ENCODE data around the gene FARP1.

FARP1 gene

GRCh38 chr13:98141091-98141490, 1.8 kb upstream of the FARP1 start:
- peaks cover 93% of the 10 kb centered on the region for H3K27me3 ChIP-seq
- TF ChIP-seq CTCF (IDR thresholded peaks at IDR 0.05) = no peak
- H3K4me3 ChIP-seq (ENCODE audit: low read depth in 1 of 2, low read length in 1 of 2) = no peak overlapping the region
- H3K27ac ChIP-seq = no peak overlapping the region
- no peaks in the 10 kb centered on the region for H3K36me3 ChIP-seq
- H3K9me3 ChIP-seq = no peaks in the 10 kb centered on the region
- H3K4me1 ChIP-seq (ENCODE audit: control insufficient read depth in 1 of 2, insufficient read depth in 1 of 2, low read depth in 1 of 2, low read length in 1 of 2) = peaks cover 3 to 4% of the 10 kb centered on the region in 2 experiments

GRCh38 chr13:98141509-98142379, 1.1 kb upstream of the FARP1 start:
- H3K27ac ChIP-seq = no peak overlapping the region
- H3K9me3 ChIP-seq = no peaks in the 10 kb centered on the region
- no peaks in the 10 kb centered on the region for H3K36me3 ChIP-seq
- TF ChIP-seq CTCF (IDR thresholded peaks at IDR 0.05) = no peak
- peaks cover 3 to 4% of the 10 kb centered on the region in 2 experiments for H3K4me1 ChIP-seq (ENCODE audit: control insufficient read depth in 1 of 2, insufficient read depth in 1 of 2, low read depth in 1 of 2, low read length in 1 of 2)
- peaks cover 99% of the 10 kb centered on the region for H3K27me3 ChIP-seq
- H3K4me3 ChIP-seq (ENCODE audit: low read depth in 1 of 2, low read length in 1 of 2) = no peak overlapping the region

- Histone ChIP-seq H3K27me3 (peaks cover 100% of the 10 kb centered on the region), H3K36me3 (no peaks in the 10 kb centered on the region), H3K4me1 (ENCODE audit: control insufficient read depth in 1 of 2, insufficient read depth in 1 of 2, low read depth in 1 of 2, low read length in 1 of 2) (peaks cover 3 to 4% of the 10 kb centered on the region in 2 experiments), H3K4me3 (ENCODE audit: low read depth in 1 of 2, low read length in 1 of 2) (no peak overlapping the region), H3K27ac (no peak overlapping the region), H3K9me3 (no peaks in the 10 kb centered on the region)
- TF ChIP-seq CTCF (IDR thresholded peaks at IDR 0.05) = no peak
Observed at GRCh38 chr13:98143157-98143553, 261 bp downstream of the FARP1 start.

GRCh38 chr13:98143601-98144026, 720 bp downstream of the FARP1 start:
- H3K36me3 ChIP-seq = no peaks in the 10 kb centered on the region
- TF ChIP-seq CTCF (IDR thresholded peaks at IDR 0.05) = no peak
- H3K9me3 ChIP-seq = no peaks in the 10 kb centered on the region
- peaks cover 3 to 4% of the 10 kb centered on the region in 2 experiments for H3K4me1 ChIP-seq (ENCODE audit: control insufficient read depth in 1 of 2, insufficient read depth in 1 of 2, low read depth in 1 of 2, low read length in 1 of 2)
- no peak overlapping the region for H3K27ac ChIP-seq
- peaks cover 100% of the 10 kb centered on the region for H3K27me3 ChIP-seq
- no peak overlapping the region for H3K4me3 ChIP-seq (ENCODE audit: low read depth in 1 of 2, low read length in 1 of 2)

GRCh38 chr13:98144027-98144741, 1.3 kb downstream of the FARP1 start:
- H3K36me3 ChIP-seq = no peaks in the 10 kb centered on the region
- TF ChIP-seq CTCF (IDR thresholded peaks at IDR 0.05) = no peak
- no peak overlapping the region for H3K4me3 ChIP-seq (ENCODE audit: low read depth in 1 of 2, low read length in 1 of 2)
- peaks cover 3 to 4% of the 10 kb centered on the region in 2 experiments for H3K4me1 ChIP-seq (ENCODE audit: control insufficient read depth in 1 of 2, insufficient read depth in 1 of 2, low read depth in 1 of 2, low read length in 1 of 2)
- peaks cover 100% of the 10 kb centered on the region for H3K27me3 ChIP-seq
- no peaks in the 10 kb centered on the region for H3K9me3 ChIP-seq
- no peak overlapping the region for H3K27ac ChIP-seq

Data from neutrophil (primary cell).